Right kidney (tissue), 9 donors: ENCODE results near the gene SDC1.
"Not testable (repeated sequence)": the region's sequence is repeated elsewhere in the genome, so short reads cannot be mapped to it uniquely, and the experiment has no call there.

Source experiments
- DNase-seq: peaks from one replicate; pipeline ENCODE4 v3.0.0-alpha.2; 2016
- long read RNA-seq, 8 donors: transcript quantifications; one replicate each; lab custom pipeline, GENCODE V29; 2026

SDC1 gene, protein sequence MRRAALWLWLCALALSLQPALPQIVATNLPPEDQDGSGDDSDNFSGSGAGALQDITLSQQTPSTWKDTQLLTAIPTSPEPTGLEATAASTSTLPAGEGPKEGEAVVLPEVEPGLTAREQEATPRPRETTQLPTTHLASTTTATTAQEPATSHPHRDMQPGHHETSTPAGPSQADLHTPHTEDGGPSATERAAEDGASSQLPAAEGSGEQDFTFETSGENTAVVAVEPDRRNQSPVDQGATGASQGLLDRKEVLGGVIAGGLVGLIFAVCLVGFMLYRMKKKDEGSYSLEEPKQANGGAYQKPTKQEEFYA
- long read RNA-seq, donor 1, transcript SDC1-201 (5 exons, 3,147 nt), result major isoform, 12 of 26 reads
- long read RNA-seq, donor 1, partial matches to known transcripts, result 10 of 26 reads
- long read RNA-seq, donor 1, other reads (novel, unspliced or antisense), result 0 of 26 reads
- long read RNA-seq, donor 2, partial matches to known transcripts, result 0 of 5 reads
- long read RNA-seq, donor 2, other reads (novel, unspliced or antisense), result 0 of 5 reads
- long read RNA-seq, donor 3, transcript SDC1-201 (5 exons, 3,147 nt), result major isoform, 6 of 9 reads
- long read RNA-seq, donor 3, partial matches to known transcripts, result 0 of 9 reads
- long read RNA-seq, donor 3, other reads (novel, unspliced or antisense), result 0 of 9 reads
- long read RNA-seq, donor 4, partial matches to known transcripts, result 0 of 4 reads
- long read RNA-seq, donor 4, other reads (novel, unspliced or antisense), result 0 of 4 reads
- long read RNA-seq, donor 5, transcript SDC1-201 (5 exons, 3,147 nt), result major isoform, 7 of 12 reads
- long read RNA-seq, donor 5, transcript SDC1-202 (6 exons, 3,291 nt), result minor isoform, 5 of 12 reads
- long read RNA-seq, donor 5, partial matches to known transcripts, result 0 of 12 reads
- long read RNA-seq, donor 5, other reads (novel, unspliced or antisense), result 0 of 12 reads
- long read RNA-seq, donor 6, partial matches to known transcripts, result 0 of 6 reads
- long read RNA-seq, donor 6, other reads (novel, unspliced or antisense), result 0 of 6 reads
- long read RNA-seq, donor 7, transcript SDC1-202 (6 exons, 3,291 nt), result major isoform, 5 of 13 reads
- long read RNA-seq, donor 7, partial matches to known transcripts, result 5 of 13 reads
- long read RNA-seq, donor 7, other reads (novel, unspliced or antisense), result 0 of 13 reads
- long read RNA-seq, donor 8, transcript SDC1-201 (5 exons, 3,147 nt), result major isoform, 6 of 7 reads
- long read RNA-seq, donor 8, partial matches to known transcripts, result 0 of 7 reads
- long read RNA-seq, donor 8, other reads (novel, unspliced or antisense), result 0 of 7 reads

DNA sequence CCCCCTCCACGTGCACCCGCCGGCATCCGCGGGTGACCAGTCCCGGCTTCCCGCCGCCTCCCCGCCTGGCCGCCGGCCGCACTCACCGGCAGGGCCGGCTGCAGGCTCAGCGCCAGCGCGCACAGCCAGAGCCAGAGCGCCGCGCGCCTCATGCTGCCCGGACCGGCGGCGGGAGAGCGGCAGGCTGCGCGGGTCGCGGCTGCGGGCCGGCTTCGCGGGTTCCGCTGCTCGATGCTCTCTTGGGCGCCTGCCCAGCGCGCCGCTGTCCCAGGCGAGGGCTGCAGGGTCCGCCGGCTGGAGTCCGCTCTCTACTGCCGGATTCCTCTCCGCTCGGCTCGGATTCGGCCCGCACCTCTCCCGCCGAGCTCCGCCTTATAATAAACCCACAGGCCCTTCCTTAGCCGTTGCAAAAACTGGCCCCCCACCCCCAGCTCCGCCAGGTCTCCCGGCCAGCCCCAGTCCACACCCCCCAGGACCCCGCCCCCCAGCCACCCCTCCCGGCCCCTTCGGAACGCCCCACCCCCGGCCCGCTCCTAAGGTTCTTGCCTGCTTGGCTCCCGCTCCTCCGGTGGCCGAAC is at the start of gene SDC1:
TSS of gene SDC1 (minus strand) at position 415 of the 578 bp plus-strand sequence. CDS start at position 152, 263 bp downstream.
- DNase-seq, result peak; percentile 90

- no peak for DNase-seq
These were observed 48.1 kb upstream of the SDC1 start for GRCh38 chr2:20273042-20273441.

- DNase-seq, result not testable (repeated sequence)
These were observed 43.4 kb upstream of the SDC1 start for GRCh38 chr2:20268317-20268716.

DNA sequence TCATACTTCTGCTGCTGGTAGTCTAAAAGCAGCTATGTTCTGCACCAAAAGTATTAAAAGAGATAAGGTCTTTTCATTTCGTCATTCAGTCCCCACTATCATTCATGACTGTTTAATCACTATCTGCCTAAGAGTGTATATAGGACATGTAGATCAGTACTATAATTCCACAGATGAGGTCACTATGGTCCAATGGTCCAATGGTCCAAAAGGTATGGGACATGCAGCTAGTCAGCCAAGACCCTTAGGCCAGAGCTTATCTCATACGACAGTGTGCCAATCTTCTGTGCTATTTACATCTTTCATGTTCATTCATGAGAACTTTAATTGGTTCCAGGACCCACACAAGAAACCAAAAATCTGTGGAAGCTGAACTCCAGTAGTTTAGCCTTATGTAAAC is 42.6 kb upstream of the SDC1 start:
- no peak for DNase-seq

DNA sequence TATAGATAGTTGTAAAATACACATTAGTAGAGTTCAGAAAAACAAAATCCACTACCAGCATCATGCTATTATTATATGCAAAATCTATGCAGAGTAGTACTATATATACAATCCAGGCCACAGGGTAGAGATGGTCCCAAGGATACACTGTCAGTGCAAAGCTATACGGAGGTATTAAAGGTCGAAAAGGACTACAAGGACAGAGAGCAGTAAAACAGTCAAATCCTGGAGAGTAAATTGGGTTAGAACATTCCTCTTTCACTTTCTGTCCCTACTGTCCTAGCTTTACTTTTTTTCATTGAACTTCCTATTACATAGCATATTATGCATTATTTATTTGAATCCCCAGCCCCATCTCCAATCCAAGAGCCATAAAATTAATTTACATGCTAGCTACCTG is 39.7 kb upstream of the SDC1 start:
- DNase-seq, result no peak

DNA sequence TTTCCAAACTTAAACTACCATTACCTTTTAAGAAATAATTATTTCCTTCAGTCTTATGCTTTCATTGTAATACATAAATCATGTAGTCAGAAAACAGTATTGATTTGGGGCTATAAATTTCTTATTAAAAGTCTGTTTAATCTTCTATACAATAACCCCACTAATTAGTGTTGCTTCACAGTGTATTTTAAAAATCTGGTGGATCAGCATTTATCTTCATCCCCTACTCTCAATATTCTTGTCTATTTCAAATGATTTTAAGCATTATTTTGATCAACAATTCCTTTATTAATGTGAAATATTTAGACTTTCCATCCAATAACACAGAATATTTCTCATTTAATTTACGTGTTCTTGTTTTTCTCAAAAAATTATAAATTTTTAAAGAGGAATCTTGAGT is 32.5 kb upstream of the SDC1 start:
- DNase-seq, result no peak

GRCh38 chr2:20254731-20255130 is 29.8 kb upstream of the SDC1 start:
- no peak for DNase-seq

DNA sequence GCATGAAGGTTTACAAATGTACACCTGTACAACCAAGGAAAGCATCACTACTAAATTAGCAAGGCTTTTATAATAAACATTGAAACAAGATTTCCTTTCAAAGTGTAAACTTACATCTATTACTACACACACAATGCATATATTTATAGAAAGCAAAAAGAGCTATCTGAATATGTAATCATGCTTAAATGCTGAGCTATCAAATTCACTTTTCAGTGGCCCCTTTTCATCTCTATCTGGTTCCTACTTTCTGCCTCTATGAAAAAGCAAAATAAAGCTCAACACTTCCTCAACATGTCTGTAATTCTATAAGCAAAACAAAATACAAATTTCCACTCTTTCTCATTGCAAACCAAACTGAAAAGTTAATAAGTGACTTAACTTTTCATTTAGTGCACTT is 25.5 kb upstream of the SDC1 start:
- DNase-seq, result no peak

DNA sequence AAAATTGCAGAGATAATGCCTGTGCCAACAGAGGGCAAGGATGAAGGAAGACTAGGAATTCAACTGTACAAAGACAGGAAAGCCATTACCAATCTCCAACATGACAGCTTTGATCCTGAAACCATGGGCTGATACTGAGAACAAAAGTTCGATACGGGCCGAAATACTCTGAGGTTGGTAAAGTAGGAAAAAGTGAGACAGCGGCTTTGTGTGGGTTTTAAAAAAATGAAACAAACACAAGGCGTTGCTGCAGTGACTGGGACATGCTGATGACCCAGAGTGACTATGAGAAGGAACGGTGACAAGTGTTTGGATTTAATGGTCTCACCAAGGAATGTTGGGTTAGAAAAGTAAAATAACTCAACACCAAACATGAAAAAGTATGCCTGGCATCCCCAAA is 24.2 kb upstream of the SDC1 start:
- DNase-seq, result no peak

DNA sequence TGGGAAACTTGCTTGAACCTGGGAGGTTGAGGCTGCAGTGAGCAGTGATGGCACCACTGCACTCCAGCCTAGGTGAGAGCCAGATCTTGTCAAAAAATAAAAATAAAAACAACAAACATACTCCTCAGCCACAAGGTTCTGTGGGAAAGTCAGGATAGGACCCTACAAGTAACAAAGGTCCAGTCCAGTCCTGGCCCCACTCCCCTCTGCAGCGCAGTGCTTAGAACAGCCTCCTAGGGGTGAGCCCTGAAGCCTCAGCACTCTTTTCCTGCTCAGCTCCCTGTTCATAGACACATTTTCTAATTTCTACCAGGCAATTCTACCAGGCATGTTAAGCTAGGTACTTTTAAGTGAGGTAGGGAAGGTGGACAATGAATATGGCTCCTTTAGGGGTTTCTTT is 22.2 kb upstream of the SDC1 start:
- DNase-seq, result no peak

DNA sequence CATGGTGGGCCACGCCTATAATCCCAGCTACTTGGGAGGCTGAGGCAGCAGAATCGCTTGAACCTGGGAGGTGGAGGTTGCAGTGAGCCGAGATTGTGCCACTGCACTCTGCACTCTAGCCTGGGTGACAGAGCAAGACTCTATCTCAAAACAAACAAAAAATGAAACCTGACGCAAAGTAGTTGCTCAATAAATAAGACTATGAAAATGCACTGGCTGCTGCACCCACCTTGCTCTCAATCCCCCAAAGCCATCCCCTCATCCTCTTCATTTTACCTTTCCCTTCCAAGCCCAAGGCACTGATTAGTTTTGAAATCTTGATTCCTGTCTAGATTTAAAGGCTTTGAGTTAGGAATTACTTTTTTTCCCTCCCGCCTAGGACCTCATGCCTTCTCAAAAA is 18.7 kb upstream of the SDC1 start:
- not testable (repeated sequence) for DNase-seq

- DNase-seq, result no peak
These were observed 17.9 kb upstream of the SDC1 start for GRCh38 chr2:20242727-20243377.

GRCh38 chr2:20241973-20242726 is 17.2 kb upstream of the SDC1 start:
- DNase-seq, result no peak

- DNase-seq, result not testable (repeated sequence)
These were observed 15.4 kb upstream of the SDC1 start for GRCh38 chr2:20240291-20240690.

- DNase-seq, result no peak
These were observed 11.6 kb upstream of the SDC1 start for GRCh38 chr2:20236496-20236895.

DNA sequence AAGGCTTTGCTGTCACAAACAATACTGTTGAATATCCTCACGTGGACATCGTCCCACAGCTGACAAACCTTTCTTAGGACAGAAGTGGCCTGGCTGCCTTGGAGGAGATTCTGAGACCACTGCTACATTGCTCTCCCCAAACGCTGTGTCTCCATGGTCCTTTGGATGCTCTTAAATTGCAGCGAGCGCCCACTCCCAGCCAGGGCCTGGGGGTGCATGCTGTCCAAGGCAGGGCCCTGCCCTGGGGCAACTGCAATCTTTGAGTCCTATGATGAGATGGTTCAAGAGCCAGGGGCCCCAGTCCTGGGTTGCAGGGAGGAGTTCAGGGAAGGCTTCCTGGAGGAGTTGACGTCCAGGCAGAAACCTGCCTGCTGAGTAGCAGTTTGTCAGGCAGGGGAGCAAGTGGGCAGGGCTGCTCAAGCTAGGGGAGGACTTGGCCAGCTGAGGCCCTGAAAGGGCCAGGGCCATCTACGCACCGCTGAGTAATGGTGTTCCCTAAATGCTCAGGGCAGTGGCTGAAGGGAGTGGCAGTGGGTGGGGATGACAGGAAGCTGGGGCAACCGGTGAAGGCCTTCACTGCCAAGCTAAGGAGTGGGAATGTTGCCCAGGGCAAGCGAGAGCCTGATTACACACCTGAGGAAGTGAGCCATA is 10.8 kb upstream of the SDC1 start:
- DNase-seq, result no peak

DNA sequence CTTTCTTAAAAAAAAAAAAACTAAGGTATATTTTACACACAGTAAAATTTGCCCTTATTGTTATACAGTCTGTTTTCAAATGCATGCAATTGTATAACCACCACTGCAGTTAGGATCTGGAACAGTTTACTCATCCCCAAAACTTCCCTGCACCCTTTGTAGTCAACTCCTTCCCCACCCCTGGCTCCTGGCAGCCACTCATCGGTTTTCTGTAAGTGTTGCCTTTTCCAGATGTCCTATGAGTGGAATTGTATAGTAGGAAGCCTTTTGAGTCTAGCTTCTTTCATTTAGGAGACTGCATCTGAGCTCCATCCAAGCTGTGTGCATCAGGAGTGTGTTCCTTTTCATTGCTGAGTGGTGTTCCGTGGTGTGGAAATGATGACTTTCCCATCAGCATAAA is 9.7 kb upstream of the SDC1 start:
- not testable (repeated sequence) for DNase-seq

DNA sequence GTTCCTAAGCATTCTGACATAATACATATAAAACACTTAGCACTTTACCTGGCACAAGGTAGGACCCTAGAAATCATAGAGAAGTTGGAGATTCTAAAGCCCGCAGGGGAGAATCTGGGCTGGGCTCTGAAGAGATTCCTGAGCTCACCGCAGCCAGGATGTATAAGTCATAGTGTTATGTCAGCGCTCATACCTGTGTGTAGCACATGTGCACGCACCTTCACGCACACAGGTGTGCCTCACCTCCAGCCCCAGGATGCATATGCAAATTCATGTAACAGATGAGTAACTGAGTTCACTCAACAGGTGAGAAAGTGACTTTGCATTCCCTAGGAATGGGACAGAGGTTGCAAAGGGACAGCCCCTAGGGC is 7.9 kb upstream of the SDC1 start:
- no peak for DNase-seq

DNA sequence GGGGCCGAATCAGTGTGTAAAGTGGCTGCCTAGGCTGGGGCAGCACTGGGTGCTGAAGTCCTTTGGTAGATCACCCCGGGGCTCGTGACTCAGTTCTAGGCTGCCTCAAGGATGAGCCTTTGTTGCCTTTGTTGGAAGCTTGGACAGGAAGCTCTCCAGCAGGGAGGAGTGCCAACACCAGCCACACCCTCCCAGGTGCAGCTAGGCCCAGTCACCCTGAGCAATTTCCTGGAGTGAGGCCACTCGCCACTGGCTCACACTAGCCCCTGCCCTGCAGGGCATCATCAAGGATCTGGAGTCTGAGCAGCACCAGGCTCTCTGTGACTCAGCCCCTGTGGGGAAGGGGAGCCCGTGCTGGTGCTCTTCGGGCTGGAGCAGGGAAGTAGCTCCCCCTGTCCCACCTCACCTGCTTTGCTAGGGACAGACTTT is 6.7 kb upstream of the SDC1 start:
- no peak for DNase-seq

DNA sequence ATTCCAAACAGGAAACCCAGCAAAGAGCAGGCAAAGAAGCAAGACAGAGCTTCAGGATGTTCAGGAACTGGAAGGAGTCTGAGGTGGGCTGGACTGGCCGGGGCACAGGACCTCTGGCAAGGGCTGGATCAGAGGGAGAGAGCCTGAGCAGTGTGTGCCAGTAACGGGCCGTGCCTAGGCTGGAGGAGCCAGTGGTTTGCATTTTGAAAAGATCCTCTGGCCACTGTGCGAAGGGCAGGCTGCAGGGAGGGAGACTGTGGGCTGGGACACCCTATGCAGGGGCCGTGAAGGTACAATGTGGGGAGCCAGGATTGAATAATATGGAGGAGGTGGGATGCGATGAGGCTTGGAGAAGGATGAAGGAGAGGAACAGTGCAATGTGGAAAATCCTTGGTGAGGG is 6.2 kb upstream of the SDC1 start:
- DNase-seq, result no peak

GRCh38 chr2:20230114-20230425 is 5.1 kb upstream of the SDC1 start:
- DNase-seq, result no peak
